DMS53 (cell line): ENCODE data around the gene ZNF689.
"Not testable (repeated sequence)": the region's sequence is repeated elsewhere in the genome, so short reads cannot be mapped to it uniquely, and the experiment has no call there.

Source experiments
- DNase-seq: peaks from one replicate; lab custom pipeline; 2025; lab: John Stamatoyannopoulos, UW

Gene ZNF689

GRCh38 chr16:30609926-30610839 lies at the start of gene ZNF689:
Gene ZNF689, minus strand, starts transcription at chr16:30610389. Its CDS starts 348 bp downstream, at chr16:30610041.
- peak; percentile 96 for DNase-seq

GRCh38 chr16:30658731-30659506 lies 48.7 kb upstream of the ZNF689 start:
- DNase-seq: peak; percentile 96

- peak; percentile 99 for DNase-seq
These were observed 47.9 kb upstream of the ZNF689 start, which contains the start of gene FBRS for GRCh38 chr16:30657866-30658730. Gene FBRS, plus strand, starts transcription at chr16:30658431. Its CDS starts 1,088 bp downstream, at chr16:30659519.

- peak; percentile 85 for DNase-seq
These were observed 47.0 kb upstream of the ZNF689 start for GRCh38 chr16:30656974-30657865.

- no peak for DNase-seq
These were observed 46.2 kb upstream of the ZNF689 start for GRCh38 chr16:30656388-30656787.

- no peak for DNase-seq
These were observed 45.7 kb upstream of the ZNF689 start for GRCh38 chr16:30655815-30656347.

- no peak for DNase-seq
These were observed 44.7 kb upstream of the ZNF689 start for GRCh38 chr16:30654856-30655255.

GRCh38 chr16:30652718-30653117 lies 42.5 kb upstream of the ZNF689 start:
- DNase-seq: no peak

GRCh38 chr16:30652005-30652296 lies 41.8 kb upstream of the ZNF689 start:
- DNase-seq: no peak

- peak; percentile 84 for DNase-seq
These were observed 41.2 kb upstream of the ZNF689 start for GRCh38 chr16:30651124-30652004.

- peak; percentile 99 for DNase-seq
These were observed 40.4 kb upstream of the ZNF689 start, which contains the start of gene PRR14 for GRCh38 chr16:30650369-30651123. Gene PRR14, plus strand, starts transcription at chr16:30650960. Its CDS starts 686 bp downstream, at chr16:30651646.

- DNase-seq: no peak
These were observed 39.7 kb upstream of the ZNF689 start for GRCh38 chr16:30649725-30650368.

GRCh38 chr16:30647274-30647571 lies 37.0 kb upstream of the ZNF689 start:
- no peak for DNase-seq

GRCh38 chr16:30645727-30646126 lies 35.5 kb upstream of the ZNF689 start:
- DNase-seq: no peak

- DNase-seq: peak; percentile 49
These were observed 34.2 kb upstream of the ZNF689 start for GRCh38 chr16:30644334-30644830.

GRCh38 chr16:30641378-30641982 lies 31.3 kb upstream of the ZNF689 start:
- DNase-seq: no peak

GRCh38 chr16:30637944-30638343 lies 27.8 kb upstream of the ZNF689 start:
- DNase-seq: peak; percentile 70

- not testable (repeated sequence) for DNase-seq
These were observed 26.9 kb upstream of the ZNF689 start for GRCh38 chr16:30637139-30637538.
